ENCODE results near the gene C16orf54. TPM values are rescaled to one million over a fixed set of nuclear protein-coding genes. Genes with fewer than 3 reads are reported as not detected.
"Not testable (repeated sequence)": the region's sequence is repeated elsewhere in the genome, so short reads cannot be mapped to it uniquely, and the experiment has no call there.

Gene C16orf54
- total RNA-seq, 3 donors from 2014 or later, result 1.6 to 3.4 (median 1.7) TPM

DNA sequence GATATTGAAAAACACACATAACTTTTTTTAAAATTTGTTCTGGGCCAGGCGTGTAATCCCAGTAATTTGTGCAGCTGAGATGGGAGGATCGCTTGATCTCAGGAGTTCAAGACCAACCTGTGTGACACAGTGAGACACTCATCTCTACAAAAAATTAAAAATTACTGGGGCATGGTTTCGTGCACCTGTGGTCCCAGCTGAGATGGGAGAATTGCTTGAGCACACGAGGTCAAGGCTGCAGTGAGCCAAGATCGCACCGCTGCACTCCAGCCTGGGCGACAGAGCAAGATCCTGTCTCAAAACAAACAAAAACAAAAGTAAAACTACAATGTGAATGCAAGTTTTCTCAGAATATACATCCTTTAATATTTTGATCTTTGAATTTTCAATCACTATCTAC is 15.1 kb downstream of the C16orf54 start:
- intact Hi-C loops (cut with DNase I, micrococcal nuclease), result no loop called here
- no peaks in the 10 kb centered on the region for H3K9me3 ChIP-seq
- H3K36me3 ChIP-seq (ENCODE audit: low read depth), result no peaks in the 10 kb centered on the region
- no peaks in the 10 kb centered on the region for H3K4me1 ChIP-seq (ENCODE audit: low read depth)
- DNase-seq, result peak in 1 of 3 donors; percentile 31
- ATAC-seq, result no peak
- no peak overlapping the region for H3K4me3 ChIP-seq
- TF ChIP-seq, protein P1, sequence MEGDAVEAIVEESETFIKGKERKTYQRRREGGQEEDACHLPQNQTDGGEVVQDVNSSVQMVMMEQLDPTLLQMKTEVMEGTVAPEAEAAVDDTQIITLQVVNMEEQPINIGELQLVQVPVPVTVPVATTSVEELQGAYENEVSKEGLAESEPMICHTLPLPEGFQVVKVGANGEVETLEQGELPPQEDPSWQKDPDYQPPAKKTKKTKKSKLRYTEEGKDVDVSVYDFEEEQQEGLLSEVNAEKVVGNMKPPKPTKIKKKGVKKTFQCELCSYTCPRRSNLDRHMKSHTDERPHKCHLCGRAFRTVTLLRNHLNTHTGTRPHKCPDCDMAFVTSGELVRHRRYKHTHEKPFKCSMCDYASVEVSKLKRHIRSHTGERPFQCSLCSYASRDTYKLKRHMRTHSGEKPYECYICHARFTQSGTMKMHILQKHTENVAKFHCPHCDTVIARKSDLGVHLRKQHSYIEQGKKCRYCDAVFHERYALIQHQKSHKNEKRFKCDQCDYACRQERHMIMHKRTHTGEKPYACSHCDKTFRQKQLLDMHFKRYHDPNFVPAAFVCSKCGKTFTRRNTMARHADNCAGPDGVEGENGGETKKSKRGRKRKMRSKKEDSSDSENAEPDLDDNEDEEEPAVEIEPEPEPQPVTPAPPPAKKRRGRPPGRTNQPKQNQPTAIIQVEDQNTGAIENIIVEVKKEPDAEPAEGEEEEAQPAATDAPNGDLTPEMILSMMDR (IDR thresholded peaks at IDR 0.05), result no peak

DNA sequence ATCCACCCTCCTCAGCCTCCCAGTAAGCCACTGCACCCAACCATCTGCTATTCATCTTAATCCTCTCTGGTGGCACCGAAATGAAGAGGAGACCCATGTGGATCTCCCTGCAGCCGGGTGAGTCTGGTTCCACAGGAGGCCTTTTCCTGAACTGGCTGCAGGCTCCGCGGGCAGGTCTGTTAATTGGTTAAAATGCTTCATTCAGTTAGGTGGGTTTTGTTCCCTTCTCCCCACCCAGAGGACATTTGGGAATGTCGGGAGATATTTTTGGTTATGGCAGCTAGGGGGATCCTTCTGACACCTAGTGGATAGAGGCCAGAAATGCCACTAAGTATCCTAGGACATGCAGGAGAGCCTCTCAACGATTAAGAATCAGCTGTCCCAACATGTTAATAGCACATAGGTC is 16.7 kb downstream of the C16orf54 start:
- H3K4me1 ChIP-seq (ENCODE audit: low read depth), result no peaks in the 10 kb centered on the region
- H3K4me3 ChIP-seq, result no peak overlapping the region
- ATAC-seq (peak; percentile 70), DNase-seq (no peak)
- TF ChIP-seq, protein P1 (IDR thresholded peaks at IDR 0.05), result peak; percentile 24
- no peaks in the 10 kb centered on the region for H3K9me3 ChIP-seq
- H3K36me3 ChIP-seq (ENCODE audit: low read depth), result no peaks in the 10 kb centered on the region
- intact Hi-C loops (cut with DNase I, micrococcal nuclease), result no loop called here

DNA sequence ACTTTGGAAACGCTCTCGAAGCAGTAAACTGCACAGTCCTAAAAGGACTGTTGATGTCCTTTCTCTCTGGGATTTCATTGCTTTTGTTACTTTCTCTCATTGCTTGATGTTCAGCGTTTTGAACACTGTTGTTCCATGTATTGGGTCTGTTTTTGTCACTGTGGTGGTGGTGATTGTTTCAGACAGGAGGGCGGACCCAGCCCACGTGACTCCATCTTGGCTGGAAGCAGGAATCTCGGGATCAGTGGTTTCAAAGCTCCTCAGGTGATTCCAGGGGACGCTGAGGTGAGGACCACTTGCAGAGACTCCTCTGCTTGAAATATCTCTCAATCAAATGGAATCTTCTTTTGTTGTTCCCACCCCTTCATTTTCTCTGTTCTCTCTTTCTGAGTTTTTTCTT is 18.3 kb downstream of the C16orf54 start:
- intact Hi-C loops (cut with DNase I, micrococcal nuclease), result no loop called here
- no peak for DNase-seq
- H3K4me1 ChIP-seq (ENCODE audit: low read depth), result no peaks in the 10 kb centered on the region
- ATAC-seq, result no peak
- TF ChIP-seq, protein P1 (IDR thresholded peaks at IDR 0.05), result no peak
- no peaks in the 10 kb centered on the region for H3K36me3 ChIP-seq (ENCODE audit: low read depth)
- no peak overlapping the region for H3K4me3 ChIP-seq
- H3K9me3 ChIP-seq, result no peaks in the 10 kb centered on the region

DNA sequence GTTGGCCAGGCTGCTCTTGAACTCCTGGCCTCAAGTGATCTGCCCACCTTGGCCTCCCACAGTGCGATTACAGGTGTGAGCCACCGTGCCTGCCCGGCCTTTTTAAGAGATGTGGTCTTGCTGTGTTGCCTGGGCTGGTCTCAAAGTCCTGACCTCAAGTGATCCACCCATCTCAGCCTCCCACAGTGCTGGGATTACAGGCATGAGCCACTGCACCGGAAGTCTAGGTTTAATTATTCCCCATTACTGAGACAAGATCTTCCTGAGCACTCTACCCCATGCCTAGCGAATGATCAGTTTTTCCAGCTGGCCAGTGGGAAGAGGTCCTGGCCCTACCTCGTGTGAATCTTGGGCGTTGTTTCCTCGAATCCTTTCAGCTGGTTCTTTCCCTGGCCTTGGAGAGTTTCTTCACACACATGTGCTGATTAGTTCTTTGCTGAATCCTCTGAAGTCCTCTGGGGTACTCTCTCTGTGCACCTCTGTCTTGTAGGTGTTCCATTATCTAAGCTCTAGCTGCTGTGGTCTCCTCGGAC is 18.9 kb downstream of the C16orf54 start:
- Histone ChIP-seq H3K4me3 (no peak overlapping the region), H3K9me3 (no peaks in the 10 kb centered on the region), H3K36me3 (ENCODE audit: low read depth) (no peaks in the 10 kb centered on the region), H3K4me1 (ENCODE audit: low read depth) (no peaks in the 10 kb centered on the region)
- intact Hi-C loops (cut with DNase I, micrococcal nuclease), result no loop called here
- ATAC-seq (no peak), DNase-seq (no peak)
- TF ChIP-seq, protein P1 (IDR thresholded peaks at IDR 0.05), result no peak

DNA sequence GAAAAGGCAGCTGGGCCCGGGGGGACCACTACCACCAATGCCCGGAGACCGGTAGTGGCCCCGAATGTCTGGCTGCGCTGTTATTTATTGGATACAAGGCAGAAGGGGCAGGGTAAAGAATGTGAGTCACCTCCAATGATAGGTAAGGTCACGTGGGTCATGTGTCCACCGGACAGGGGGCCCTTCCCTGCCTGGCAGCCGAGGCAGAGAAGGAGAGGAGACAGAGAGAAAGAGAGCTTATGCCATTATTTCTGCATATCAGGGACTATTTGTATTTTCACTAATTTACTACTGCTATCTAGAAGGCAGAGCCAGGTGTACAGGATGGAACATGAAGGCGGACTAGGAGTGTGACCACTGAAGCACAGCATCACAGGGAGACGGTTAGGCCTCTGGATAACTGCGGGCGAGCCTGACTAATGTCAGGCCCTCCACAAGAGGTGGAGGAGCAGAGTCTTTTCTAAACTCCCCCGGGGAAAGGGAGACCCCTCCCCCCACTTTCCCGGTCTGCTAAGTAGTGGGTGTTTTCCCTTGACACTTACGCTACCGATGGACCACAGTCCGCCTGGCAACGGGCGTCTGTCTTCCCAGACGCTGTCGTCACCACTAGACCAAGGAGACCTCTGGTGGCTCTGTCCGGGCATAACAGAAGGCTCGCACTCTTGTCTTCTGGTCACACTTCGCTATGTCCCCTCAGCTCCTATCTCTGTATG is 24.5 kb downstream of the C16orf54 start:
- H3K4me1 ChIP-seq (ENCODE audit: low read depth); intact Hi-C loops (cut with DNase I, micrococcal nuclease): not testable (repeated sequence)

More for the DNA sequence above, 24.5 kb downstream of the C16orf54 start:
- ATAC-seq (peak; percentile 90), DNase-seq (peak; percentile 64 to 86 (median 78))
- H3K9me3 ChIP-seq; H3K36me3 ChIP-seq (ENCODE audit: low read depth); H3K4me3 ChIP-seq: not testable (repeated sequence)
- TF ChIP-seq, protein P1 (IDR thresholded peaks at IDR 0.05), result peak; percentile 36

Measured in mucosa of descending colon (tissue), 3 donors.